ENCODE measurements around the gene STX10. TPM values are rescaled to one million over a fixed set of nuclear protein-coding genes. Genes with fewer than 3 reads are reported as not detected.

Gene STX10
- total and polyA plus RNA-seq, 2 of the 4 experiments (the other 2 are of a cell fraction) = 64.9 to 82.0 TPM

DNA sequence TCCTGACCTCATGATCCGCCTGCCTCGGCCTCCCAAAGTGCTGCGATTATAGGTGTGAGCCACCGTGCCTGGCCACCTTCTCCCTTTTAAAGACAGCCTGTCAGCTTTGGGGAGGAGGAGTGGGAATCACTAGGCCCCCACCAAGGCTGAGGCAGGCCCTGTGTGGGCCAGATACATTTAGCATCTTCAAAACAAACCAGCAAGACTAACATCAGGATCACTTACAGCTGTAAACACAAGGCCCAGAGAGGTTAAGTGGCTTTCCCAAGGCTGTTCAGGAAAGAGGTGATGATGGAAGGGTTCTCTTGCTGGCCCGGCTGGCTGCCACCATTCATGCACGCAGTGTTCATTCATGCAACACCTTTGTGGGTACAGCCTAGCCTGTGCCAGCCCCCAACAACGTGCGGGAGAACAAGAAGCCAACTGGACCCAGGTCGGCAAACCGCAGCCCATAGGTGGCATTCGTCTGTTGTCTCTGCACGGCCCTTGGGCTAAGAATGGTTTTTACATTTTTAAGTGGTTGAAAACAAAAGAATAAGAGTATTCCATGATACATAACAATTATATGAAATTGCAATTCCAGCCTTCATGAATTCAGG, 23.1 kb upstream of the STX10 start:
- Histone ChIP-seq H4K91ac (ENCODE audit: insufficient read depth, low read depth, low read length) (peak overlapping the region; percentile 70), H3K23ac (ENCODE audit: low read depth, low read length) (peak overlapping the region; percentile 59), H4K20me1 (ENCODE audit: insufficient read depth, low read length) (no peaks in the 10 kb centered on the region), H3K79me1 (ENCODE audit: low read depth in 1 of 2, low read length in 2 of 2) (peaks cover 0 to 37% of the 10 kb centered on the region in 2 experiments; a peak in 2 of 4 replicates), H4K8ac (ENCODE audit: low read depth in 2 of 2, low read length in 2 of 2) (peak overlapping the region in 1 of 2 experiments; percentile 54; a peak in 2 of 4 replicates), H3K14ac (replicated peaks; ENCODE audit: low read depth, low read length) (peak overlapping the region; percentile 81), H3K4me2 (ENCODE audit: low read depth, low read length) (no peak overlapping the region), H2AK5ac (ENCODE audit: low read depth, low read length) (peak overlapping the region; percentile 96), H3K36me3 (ENCODE audit: control insufficient read depth, insufficient read depth, low read length) (no peaks in the 10 kb centered on the region), H3K27me3 (ENCODE audit: control insufficient read depth, insufficient read depth, low read length) (no peaks in the 10 kb centered on the region), H3K18ac (ENCODE audit: low read depth, low read length) (0 out of 2 replicates have a peak overlapping the region, but pooled peaks have one; percentile 5), H2AFZ (replicated peaks; ENCODE audit: low read length, poor library complexity) (peak overlapping the region; percentile 76), H2BK120ac (ENCODE audit: low read depth, low read length) (peak overlapping the region; percentile 91), H2BK20ac (ENCODE audit: low read depth, low read length) (peak overlapping the region; percentile 87), H3K27ac (ENCODE audit: insufficient read depth, low read length) (no peak overlapping the region; the same call in 1 of the 2 replicates), H3K9me3 (ENCODE audit: control insufficient read depth, insufficient read depth, low read length) (no peaks in the 10 kb centered on the region), H2BK5ac (ENCODE audit: low read depth, low read length, poor library complexity, severe bottlenecking) (peak overlapping the region; percentile 44), H3K9me1 (ENCODE audit: insufficient read depth, low read length) (peaks cover 19% of the 10 kb centered on the region), H3K9ac (ENCODE audit: low read depth, low read length) (no peak overlapping the region), H4K5ac (ENCODE audit: low read depth, low read length) (no peak overlapping the region; the same call in 1 of the 2 replicates), H2AK9ac (replicated peaks; ENCODE audit: low read depth, low read length, poor library complexity) (peak overlapping the region; percentile 91), H3K4me3 (ENCODE audit: insufficient read depth, low read depth, low read length) (no peak overlapping the region), H2BK15ac (ENCODE audit: low read depth, low read length) (peak overlapping the region; percentile 78; the same call in 1 of the 3 replicates), H3K4ac (ENCODE audit: low read depth, low read length) (peak overlapping the region; percentile 93), H3K56ac (ENCODE audit: extremely low read depth, insufficient read depth, low read length) (peak overlapping the region; percentile 40; the same call in 1 of the 2 replicates), H3K4me1 (ENCODE audit: control insufficient read depth, insufficient read depth, low read length) (peaks cover 16% of the 10 kb centered on the region)
- ChIA-PET CTCF (interaction anchor here (0.6 kb wide), 1 partner anchor 24 kb away, joined by 3 read pairs; no protein-coding TSS in a partner anchor), POLR2A (ENCODE audit: unreplicated experiment) (no interaction called here)
- BruUV-seq (replicated peaks) = no TSS peak
- 60% methylated on average over 1 of the region's 12 CpGs; no CpG with 5 or more reads in 1 of the 2 experiments for WGBS, 2 experiments (ENCODE audit: extremely low coverage in 2 of 2, insufficient read length in 1 of 2)
- ATAC-seq (ENCODE audit: low read depth) (no peak), DNase-seq (no peak)
- intact Hi-C loops (cut with micrococcal nuclease) (no loop called here), dilution Hi-C loops (cut with HindIII; ENCODE audit: low sequenced_read_pairs, unreplicated experiment) (no loop called here), in situ Hi-C loops (cut with MboI; ENCODE audit: low sequenced_read_pairs) (no loop called here)
- TF ChIP-seq CHD1 (IDR thresholded peaks at IDR 0.05; ENCODE audit: low read depth, low read length) = no peak
- TF ChIP-seq CEBPB (IDR thresholded peaks at IDR 0.05; ENCODE audit: low read depth, low read length) = no peak
- no peak for TF ChIP-seq RFX5 (IDR thresholded peaks at IDR 0.05; ENCODE audit: low read depth, low read length)
- no peak for TF ChIP-seq POLR2A (IDR thresholded peaks at IDR 0.05; ENCODE audit: low read depth, low read length)
- TF ChIP-seq, protein P1, sequence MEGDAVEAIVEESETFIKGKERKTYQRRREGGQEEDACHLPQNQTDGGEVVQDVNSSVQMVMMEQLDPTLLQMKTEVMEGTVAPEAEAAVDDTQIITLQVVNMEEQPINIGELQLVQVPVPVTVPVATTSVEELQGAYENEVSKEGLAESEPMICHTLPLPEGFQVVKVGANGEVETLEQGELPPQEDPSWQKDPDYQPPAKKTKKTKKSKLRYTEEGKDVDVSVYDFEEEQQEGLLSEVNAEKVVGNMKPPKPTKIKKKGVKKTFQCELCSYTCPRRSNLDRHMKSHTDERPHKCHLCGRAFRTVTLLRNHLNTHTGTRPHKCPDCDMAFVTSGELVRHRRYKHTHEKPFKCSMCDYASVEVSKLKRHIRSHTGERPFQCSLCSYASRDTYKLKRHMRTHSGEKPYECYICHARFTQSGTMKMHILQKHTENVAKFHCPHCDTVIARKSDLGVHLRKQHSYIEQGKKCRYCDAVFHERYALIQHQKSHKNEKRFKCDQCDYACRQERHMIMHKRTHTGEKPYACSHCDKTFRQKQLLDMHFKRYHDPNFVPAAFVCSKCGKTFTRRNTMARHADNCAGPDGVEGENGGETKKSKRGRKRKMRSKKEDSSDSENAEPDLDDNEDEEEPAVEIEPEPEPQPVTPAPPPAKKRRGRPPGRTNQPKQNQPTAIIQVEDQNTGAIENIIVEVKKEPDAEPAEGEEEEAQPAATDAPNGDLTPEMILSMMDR (conservative IDR thresholded peaks at IDR 0.05; ENCODE audit: low read depth, low read length) = no peak
- TF ChIP-seq SMC3 (IDR thresholded peaks at IDR 0.05; ENCODE audit: low read depth, low read length) = no peak
- TF ChIP-seq MXI1 (IDR thresholded peaks at IDR 0.05; ENCODE audit: borderline replicate concordance, low read depth, low read length) = no peak
- TF ChIP-seq MAFK (IDR thresholded peaks at IDR 0.05; ENCODE audit: low read depth, low read length) = no peak
- no peak for TF ChIP-seq NFE2L2 (IDR thresholded peaks at IDR 0.05; ENCODE audit: low read depth, low read length)
- no peak for TF ChIP-seq FOS (IDR thresholded peaks at IDR 0.05; ENCODE audit: low read depth, low read length)
- TF ChIP-seq RCOR1 (IDR thresholded peaks at IDR 0.05; ENCODE audit: insufficient replicate concordance, low read length) = no peak
- TF ChIP-seq RAD21 (IDR thresholded peaks at IDR 0.05; ENCODE audit: low read length) = no peak
- no peak for TF ChIP-seq BHLHE40 (IDR thresholded peaks at IDR 0.05; ENCODE audit: low read depth, low read length)
- no peak for TF ChIP-seq MAZ (IDR thresholded peaks at IDR 0.05; ENCODE audit: borderline replicate concordance, low read depth, low read length)
- no peak for TF ChIP-seq ELK1 (IDR thresholded peaks at IDR 0.05; ENCODE audit: borderline replicate concordance, low read depth, low read length)

Data from IMR-90 (cell line).